Measurements from ENCODE around the gene ARSK. TPM values are rescaled to one million over a fixed set of nuclear protein-coding genes. Genes with fewer than 3 reads are reported as not detected.
A peak's percentile ranks its signal among the peaks of the same experiment; 100 is the strongest.

Gene ARSK
- total RNA-seq, 1 donor from 2014 or later, result 3.2 TPM

GRCh38 chr5:95652849-95653248 lies 97.9 kb downstream of the ARSK start:
- peaks cover 14% of the 10 kb centered on the region for H3K4me1 Mint-ChIP-seq
- intact Hi-C loops (cut with micrococcal nuclease), result no loop called here
- H3K9me3 Mint-ChIP-seq, result no peaks in the 10 kb centered on the region
- no peak overlapping the region for H3K27ac Mint-ChIP-seq
- H3K27me3 Mint-ChIP-seq, result no peaks in the 10 kb centered on the region
- peak; percentile 41 for DNase-seq
- no peaks in the 10 kb centered on the region for H3K36me3 Mint-ChIP-seq (ENCODE audit: low read depth)
- H3K4me3 Mint-ChIP-seq, result no peak overlapping the region

GRCh38 chr5:95654196-95654595 lies 99.3 kb downstream of the ARSK start:
- Mint-ChIP-seq H3K27me3 (no peaks in the 10 kb centered on the region), H3K9me3 (no peaks in the 10 kb centered on the region), H3K27ac (no peak overlapping the region), H3K36me3 (ENCODE audit: low read depth) (no peaks in the 10 kb centered on the region), H3K4me3 (no peak overlapping the region), H3K4me1 (peaks cover 9% of the 10 kb centered on the region)
- intact Hi-C loops (cut with micrococcal nuclease), result no loop called here
- DNase-seq, result no peak

Other genes with a start within 250 kb of the ARSK start
- not detected in 2 replicates for gene FAM81B, start 163.7 kb upstream of the ARSK start, total RNA-seq
- 61.2 and 69.5 TPM in 2 replicates for gene SKIC3, start 124 bp upstream of the ARSK start, total RNA-seq
- 0.33 and 0.56 TPM in 2 replicates for gene GPR150, start 65.0 kb downstream of the ARSK start, total RNA-seq
- gene RFESD, start 91.7 kb downstream of the ARSK start, total RNA-seq, result 4.0 and 4.2 TPM in 2 replicates
- not detected in 2 replicates for gene SPATA9, start 127.9 kb downstream of the ARSK start, total RNA-seq
- gene RHOBTB3, start 176.2 kb downstream of the ARSK start, total RNA-seq, result 0.37 and 0.45 TPM in 2 replicates

All from activated CD4-positive, alpha-beta T cell treated with anti-CD3 and anti-CD28 coated beads, Interleukin-2, amount 10 ng/mL, durations not matched to agents 24 days and 14 days (primary cell).